Frontal cortex (tissue), 4 donors: ENCODE results near the gene BMPR1B. TPM values are rescaled to one million over a fixed set of nuclear protein-coding genes. Genes with fewer than 3 reads are reported as not detected.

Experiments
- DNase-seq, 2 donors: peaks; one replicate each; pipeline ENCODE4 v3.0.0; 2012; ENCODE audit warnings: low spot score in 2 of 2
- FAIRE-seq: peaks from 2 replicates; lab custom pipeline; 2012; peaks lifted over from hg19 to GRCh38; lab: Jason Lieb, UNC
- total RNA-seq: library from RNA; depleted of rRNA; stranded (reverse); fragments of >200 nt; gene quantifications from one replicate; pipeline ENCODE4 v1.2.3, GENCODE V29; 2014
- donor health status: control.
- donor health status: control.
- donor health status: control.

BMPR1B gene
- total RNA-seq, result 8.2 TPM

DNA sequence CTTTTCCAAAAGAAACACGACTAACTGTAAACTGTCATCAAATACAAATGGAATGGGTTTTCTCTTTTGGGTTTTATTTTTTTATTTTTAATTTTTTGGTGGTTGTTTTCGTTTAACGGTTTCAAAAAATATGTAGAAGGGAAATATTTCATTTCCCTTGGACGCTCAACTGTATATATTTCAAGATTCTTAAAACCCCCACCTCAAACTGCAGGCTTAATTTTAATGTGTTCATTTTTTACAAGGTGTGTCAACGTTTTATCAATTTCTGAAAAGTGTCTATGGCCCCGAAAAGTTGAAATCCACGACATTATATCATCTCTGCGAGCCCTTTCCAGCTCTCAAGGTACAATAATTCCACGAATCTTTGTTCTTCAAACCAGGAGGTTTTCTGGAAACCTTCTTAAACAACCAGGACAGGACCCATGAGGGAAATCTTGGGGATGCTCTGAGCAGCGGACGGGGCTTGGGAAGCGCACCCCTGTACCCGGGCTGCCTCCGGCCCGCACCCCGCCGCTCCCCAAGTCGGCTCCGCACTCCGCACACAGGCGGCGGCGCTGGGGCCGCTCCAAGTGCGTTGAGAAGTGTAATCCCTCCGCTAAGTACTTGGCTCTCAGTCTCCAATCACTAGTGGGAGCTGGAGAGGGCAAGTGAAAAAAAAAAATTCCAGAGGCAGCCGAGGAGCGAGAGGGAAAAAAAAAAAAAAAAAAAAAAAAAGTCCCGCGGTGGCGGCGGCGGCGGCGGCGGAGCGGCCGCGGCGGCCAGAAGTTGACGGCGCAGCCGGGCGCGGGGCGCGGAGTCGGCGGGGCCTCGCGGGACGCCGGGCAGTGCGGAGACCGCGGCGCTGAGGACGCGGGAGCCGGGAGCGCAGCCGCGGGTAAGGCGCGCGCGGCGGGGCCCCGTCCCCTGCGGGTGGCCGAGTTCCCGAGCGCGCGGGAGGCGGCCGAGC lies at the start of gene BMPR1B:
Gene BMPR1B (plus strand): TSS at position 764 of the 949 bp plus-strand sequence. CDS start 346,470 bp downstream, outside the sequence.
- DNase-seq (peak in 1 of 2 donors; percentile 33), FAIRE-seq (no peak)

DNA sequence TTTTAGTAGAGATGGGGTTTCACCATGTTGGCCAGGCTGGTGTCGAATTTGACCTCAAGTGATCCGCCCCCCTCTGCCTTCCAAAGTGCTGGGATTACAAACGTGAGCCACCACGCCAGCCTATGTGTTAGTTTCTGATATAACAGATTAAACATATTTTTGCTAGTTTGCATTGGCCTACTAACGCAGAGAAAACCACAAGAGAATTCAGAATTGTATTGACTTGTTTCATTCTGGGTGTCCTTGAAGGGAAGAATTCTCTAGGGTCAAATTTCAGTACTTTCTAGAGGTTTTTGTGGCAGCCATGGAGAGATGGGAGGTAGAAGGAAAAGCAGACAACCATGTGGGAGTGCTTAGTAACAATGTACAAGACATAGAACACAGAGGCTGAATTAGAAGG lies 46.1 kb upstream of the BMPR1B start:
- FAIRE-seq (no peak), DNase-seq (no peak)

DNA sequence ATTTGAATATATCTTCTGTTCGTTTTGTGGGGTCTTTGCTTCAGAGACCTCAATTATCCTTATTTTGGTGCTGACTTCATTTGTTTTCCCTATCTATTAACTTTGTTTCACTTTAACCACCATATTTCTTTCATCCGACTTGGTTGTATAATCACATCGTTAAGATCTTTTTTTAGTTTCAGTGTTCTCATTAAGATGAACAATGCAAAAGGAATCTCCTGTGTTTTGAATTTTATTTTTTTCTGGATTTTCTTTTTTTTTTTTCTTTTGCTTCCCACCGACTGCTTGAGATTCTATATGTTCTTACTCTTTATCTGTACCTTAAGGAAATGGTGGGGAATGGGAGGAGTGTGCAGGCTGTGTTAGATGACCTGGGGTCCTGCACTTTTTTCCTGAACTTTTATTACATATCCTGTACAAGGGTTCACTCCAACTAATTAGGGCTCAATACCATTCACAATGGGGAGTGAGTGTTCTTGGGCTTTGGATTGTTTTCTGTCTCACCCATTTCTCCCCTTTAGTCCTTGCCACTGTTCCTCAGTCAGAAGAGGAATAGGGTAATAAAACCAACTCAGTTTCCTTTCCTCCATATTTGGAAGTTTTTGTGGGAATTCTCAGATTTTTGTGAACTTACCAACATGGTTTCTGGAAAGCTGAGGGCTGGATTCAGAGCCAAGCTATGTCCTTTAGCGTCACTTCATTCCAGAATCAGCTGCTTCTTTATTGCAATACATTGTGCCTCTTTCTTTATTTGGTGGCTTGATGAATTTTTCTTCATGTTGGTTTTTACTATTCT lies 43.2 kb upstream of the BMPR1B start:
- FAIRE-seq (no peak), DNase-seq (no peak)

DNA sequence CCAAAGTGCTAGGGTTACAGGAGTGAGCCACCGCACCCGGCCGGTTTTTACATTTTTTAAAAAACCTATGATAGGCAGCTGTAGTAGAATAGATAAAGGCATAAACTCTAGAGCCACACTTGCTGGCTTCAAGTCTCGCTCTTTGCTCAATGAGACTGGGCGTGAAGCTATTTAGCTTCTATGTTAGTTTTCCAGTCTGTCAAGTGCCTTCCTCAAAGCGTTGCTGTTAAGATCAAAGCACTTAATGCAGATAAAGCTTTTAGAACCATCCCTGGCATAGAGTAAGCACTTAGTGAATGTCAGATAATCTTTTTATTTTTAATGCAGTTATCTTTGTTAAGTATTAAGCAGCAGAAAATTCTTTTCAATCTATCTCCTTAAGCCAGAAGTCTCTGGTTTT lies 42.0 kb upstream of the BMPR1B start:
- FAIRE-seq (no peak), DNase-seq (no peak)

DNA sequence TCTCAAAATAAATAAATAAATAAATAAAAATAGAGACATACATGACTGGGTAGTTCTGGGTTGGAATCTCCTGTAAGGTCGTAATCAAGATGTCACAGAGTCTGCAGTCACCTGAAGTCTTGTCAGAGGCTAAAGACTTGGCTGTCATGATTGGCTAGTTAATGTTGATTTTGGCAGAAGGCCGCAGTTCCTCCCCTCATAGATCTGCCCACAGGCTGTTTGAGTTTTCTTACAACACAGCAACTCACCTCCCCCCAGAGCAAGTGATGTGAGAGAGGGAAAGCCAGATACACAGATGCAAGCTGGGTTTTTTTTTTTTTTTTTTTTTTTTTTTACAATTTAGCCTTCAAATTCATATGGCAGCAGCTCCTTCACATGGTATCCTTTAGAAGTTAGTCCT lies 36.4 kb upstream of the BMPR1B start:
- DNase-seq, result no peak
- no peak for FAIRE-seq

DNA sequence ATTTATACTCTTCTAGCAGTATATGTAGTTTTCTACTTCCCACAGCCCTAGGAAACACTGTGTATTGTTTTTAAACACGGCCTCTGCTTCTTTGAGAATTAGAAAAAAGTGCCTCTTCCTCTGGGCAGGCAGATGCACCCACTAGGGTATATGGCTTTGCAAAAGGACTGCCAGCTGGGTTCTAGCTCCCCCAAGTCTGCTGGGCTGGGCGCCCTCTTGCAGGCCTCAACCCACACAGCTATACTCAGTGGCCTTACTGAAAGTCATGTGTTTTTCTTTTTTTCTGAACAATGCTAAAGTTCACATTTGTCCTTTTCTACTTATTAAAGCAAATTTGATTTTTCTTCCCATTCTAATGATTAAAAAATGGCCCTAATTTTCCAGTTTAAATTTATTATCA lies 35.5 kb upstream of the BMPR1B start:
- FAIRE-seq (no peak), DNase-seq (no peak)

DNA sequence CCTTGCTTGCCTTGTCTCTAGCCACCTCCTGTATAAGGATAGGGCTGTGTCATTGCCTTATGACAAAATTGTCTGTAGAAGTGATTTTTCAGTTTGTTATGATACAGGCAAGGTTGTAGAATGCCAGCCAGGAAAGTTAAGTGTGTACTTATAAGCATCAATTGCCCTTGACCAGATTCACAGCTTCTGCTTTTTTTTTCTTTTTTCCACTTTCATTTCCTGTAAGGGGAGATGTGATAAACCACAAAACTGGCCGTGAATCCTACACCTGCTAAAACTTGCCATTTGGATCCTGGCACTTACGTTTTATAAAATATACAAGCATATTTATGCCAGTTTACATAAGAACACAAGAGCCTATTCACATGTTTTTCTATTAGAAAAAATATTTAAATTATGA lies 35.0 kb upstream of the BMPR1B start:
- no peak for DNase-seq
- no peak for FAIRE-seq

DNA sequence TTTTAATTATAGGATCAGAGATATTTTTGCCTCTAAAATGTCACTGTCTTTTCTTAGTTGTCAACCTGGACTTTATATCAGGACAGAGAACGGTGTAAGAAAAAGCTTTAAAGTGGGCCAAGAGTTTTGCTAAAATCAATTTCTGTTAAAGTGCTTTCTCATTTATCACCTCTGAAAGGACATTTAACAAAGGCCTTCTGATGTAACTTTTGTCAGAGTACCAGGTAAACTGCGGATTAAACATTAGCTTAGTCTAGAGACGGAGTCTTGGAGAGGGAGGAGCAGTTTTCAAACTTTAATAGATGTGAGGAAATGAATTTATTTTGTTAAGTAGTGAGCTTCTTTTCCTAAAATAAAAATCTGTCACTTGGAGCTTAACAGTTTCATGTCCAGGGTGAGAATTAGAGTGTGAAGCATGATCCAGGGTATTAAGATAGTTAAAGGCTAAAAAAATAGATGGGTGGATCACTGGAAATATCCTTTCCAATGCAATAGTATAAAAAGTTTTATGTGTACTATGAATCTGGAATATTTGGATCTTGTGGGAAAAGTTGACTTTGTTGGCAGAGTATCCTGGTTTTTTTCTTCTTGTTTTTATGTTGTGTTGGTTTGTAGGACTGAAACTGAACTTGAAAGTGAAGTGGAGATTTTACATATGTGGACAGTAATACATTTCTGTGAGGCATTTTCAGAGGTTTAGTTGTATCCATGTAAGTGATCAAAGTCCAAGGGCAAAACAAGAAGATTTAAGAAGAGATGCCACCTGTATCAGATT lies 33.6 kb upstream of the BMPR1B start:
- no peak for FAIRE-seq
- DNase-seq, result no peak

DNA sequence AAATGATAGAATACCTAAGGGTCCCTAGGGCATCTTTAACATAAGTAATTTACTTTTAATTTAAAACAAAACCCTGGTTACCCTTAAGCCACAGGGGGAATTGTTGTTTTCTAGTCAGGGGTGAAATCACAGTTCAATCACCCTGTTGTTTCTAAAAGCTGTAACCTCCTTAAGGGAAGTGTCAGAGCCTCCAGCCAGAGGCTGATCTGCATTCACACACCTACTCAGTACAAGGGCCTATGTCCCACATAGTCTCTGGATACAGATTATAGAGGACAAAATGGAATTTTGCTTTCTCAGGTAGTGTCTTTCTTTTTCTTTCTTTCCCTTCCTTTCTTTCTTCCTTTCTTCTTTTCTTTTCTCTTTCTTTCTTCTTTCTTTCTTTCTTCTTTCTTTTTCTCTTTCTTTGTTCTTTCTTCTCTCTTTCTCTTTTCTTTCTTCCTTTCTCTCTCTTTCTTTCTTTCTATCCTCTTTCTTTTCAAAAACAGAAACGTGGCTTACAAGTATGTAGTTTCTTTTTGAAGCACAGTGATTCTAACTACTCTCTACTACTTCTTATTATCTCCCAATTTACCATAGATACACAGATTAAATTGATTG lies 31.1 kb upstream of the BMPR1B start:
- no peak for FAIRE-seq
- DNase-seq, result no peak

DNA sequence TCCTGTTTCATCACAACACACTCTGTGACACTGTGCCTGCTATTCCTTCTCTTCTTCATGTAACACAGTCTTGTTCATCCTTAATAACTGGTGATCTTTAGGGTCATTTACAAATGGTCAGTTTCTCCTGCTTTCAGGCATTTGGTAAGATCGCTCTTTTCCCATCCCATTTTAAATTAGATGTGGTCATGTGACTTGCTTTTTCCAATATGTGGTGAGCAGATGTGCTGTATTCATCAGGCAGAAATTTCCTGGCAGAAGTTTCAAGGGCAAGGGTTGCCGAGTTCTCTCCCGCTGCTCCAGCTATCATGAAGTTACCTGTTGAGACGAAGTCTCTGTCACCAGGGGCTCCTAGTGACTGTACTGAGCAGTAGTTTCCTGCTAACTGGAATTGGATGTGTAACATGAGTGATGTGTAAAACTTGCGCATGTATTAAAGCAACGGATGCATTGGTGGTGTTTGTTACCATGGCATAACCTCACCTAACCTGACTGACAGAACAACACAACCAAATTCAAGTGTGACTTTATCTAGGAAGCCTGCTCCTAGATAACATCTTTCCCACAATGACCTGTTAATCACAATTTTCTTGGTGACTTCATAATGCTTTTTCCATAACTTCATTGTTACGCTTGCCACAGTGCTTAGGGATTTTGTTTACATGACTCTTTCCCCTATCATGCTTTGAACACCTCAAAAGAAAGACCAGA lies 29.5 kb upstream of the BMPR1B start:
- no peak for FAIRE-seq
- no peak for DNase-seq

DNA sequence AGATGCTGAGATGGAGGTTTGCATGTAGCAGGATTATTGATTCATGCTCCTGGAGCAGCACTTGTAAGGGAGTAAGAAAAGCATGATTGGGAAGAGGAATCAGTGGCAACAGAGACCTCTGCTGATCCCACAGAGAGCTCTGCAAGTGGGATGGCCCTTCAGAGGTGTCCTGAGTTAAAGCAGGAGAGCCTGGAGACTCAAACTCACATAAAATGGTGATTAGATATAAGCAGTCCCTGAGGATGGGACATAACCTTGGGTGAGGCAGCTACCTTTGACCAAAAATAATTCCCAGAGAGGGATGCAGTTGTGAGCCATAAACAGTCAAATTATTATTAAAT lies 25.4 kb upstream of the BMPR1B start:
- DNase-seq (no peak), FAIRE-seq (no peak)

DNA sequence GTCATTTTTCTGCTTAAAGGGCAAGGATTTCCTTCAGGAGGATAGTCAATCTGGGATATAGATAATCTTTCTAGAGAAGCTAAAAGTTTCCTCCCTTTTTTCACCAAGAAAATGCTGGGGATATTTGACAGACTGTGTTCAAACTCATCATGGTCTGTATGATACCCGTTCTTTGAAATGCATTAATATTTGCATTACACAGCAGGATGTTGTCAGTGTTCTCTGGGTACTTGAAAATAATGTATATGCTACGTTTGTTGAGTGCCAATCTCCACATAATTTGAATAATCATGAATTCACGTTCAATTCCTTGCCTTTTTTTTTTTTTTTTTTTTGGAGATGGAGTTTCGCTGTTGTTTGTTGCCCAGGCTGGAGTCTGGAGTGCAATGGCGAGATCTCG lies 18.0 kb upstream of the BMPR1B start:
- DNase-seq, result no peak
- FAIRE-seq, result no peak

DNA sequence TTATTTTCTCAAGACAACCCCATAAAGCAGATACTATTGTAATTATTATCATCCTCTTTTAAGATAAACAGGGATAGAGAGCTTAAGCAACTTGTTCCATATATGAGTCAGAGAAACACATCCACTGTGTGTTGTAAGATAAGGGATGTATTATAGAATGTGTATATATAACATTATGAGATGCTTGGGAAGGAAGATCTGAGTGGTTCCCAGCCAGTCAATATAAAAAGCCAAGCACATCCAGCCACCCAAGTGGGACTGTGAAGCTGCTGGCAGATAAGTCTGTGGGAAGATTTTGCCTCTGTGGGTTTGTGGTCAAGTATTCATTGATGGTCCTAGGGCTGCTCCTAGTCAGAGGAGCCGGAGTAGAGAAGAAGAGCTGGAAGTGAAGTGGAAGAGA lies 16.5 kb upstream of the BMPR1B start:
- no peak for DNase-seq
- no peak for FAIRE-seq

DNA sequence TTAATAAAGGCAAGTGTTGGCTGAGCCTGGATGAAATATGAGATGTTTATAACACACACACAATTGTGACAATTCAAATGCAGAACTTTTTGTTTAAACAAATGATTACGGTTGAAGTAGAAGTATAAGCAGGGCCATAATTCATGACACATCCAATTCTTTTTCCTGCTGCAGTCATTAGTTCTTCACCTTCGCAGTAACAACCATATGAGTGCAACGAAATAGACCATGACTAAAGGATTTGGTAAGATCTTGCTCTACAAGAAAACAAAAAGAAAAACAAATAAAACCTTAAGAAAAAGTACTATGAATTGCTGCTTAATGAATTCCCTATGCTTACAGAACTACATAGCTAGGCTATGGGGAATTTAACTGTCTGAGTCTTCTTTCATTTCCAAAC lies 13.9 kb upstream of the BMPR1B start:
- FAIRE-seq (no peak), DNase-seq (no peak)

DNA sequence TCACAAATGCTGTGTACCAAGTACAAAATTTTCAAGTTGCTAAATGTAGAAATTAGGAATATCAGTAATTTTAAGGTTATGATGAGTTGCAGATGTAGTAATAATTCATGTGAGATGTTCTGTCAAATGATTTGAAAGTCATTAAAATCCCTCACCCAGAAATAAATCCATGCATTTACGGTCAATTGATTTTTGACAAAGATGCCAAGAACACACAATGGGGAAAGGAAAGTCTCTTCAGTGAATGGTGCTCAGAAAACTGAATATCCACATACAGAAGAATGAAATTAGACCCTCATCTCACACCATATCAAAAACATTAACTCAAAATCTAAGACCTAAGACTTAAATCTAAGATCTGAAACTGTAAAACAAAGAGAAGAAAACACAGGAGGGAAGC lies 12.9 kb upstream of the BMPR1B start:
- DNase-seq, result no peak
- no peak for FAIRE-seq

DNA sequence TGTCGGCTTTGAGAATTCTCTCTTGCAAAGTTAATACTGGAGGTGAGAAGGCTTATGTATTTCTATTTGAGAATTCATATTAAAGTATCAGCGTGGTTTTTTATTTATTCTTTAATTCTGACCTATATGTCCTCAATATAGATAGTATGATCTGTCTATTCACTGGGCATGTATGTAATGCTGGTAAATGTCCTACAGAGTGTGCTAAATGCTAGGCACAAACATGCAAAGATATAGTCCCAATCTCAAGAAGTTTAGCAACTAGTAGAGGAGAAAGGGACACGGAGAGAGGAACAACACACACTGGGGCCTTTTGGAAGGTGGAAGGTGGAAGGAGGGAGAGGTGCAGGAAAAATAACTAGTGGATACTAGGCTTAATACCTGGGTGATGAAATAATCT lies 11.0 kb upstream of the BMPR1B start:
- no peak for DNase-seq
- no peak for FAIRE-seq

DNA sequence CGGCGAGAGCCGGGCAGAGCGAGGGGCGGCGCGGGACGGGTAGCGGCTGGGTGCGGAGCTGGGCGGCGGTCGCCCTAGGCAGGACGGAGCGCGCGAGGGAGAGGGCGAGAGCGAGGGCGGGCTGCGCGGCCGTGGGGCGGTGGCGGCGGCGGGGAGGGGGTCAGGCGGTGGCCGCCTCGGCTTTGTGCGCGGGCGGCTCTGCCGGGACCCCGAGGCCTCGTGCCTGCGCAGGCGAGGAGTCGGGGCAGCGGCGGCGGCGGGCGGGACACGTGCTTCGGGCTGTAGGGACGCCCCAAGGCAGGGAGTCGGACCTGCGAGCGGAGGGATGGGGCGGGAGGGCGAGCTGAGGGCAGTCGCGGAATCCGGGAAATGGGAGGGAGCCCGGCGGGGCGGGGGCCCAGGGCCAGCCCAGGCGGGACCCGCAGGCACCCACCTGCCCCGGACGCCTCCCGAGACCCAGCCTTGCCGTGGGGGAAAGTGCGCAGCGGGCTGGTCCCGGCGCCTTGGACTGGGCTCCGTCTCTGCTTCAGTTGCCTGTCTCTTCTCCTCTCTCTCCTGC lies 465 bp downstream of the BMPR1B start:
- FAIRE-seq (no peak), DNase-seq (peak in 1 of 2 donors; percentile 31)

DNA sequence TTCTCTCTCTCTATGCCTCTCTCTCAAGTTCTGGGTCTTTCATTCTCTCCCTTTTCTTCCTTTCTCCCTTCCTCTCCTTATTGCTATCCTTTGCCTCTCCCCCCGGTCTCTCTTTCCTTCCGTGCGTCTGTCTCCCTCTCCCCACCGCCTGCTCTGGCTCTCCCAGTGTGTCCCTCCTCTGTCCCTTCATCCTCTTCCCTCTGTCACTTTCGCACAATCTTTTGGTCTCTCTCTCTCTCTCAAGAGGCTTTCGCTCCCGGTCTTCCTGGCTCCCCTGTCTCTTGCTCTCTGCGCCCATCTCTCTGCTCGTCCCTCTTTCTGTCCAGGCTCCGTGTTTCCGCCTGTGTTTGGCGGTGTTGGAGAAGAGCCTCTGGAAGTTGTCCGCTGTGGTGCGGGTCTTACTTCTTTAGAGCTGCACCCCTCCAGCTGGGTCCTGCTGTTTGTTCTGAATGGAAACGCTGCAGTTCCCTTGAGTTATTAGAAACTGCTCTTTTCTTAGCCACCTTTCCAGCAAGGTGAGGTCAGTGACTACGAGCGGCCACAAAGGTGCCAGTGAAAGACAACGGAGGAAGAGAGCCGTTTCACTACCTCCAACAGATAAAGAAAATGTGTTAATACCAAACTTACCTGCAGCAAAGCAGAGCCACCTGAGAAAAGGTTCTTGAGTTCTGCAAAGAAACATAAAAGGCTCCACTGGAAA lies 1.1 kb downstream of the BMPR1B start:
- DNase-seq (no peak), FAIRE-seq (no peak)
